ENCODE data around the gene ENTPD2.

ENTPD2 gene

GRCh38 chr9:137045294-137046087 is 8.4 kb downstream of the ENTPD2 start:
- H3K27ac Mint-ChIP-seq, result no peak overlapping the region
- no peaks in the 10 kb centered on the region for H3K36me3 Mint-ChIP-seq
- H3K4me3 Mint-ChIP-seq, result peak overlapping the region; percentile 70
- peaks cover 5% of the 10 kb centered on the region for H3K27me3 Mint-ChIP-seq
- H3K9me3 Mint-ChIP-seq (ENCODE audit: low read depth), result no peaks in the 10 kb centered on the region
- peaks cover 11% of the 10 kb centered on the region for H3K4me1 Mint-ChIP-seq (ENCODE audit: low read depth)

GRCh38 chr9:137044502-137045177 is 9.2 kb downstream of the ENTPD2 start:
- H3K4me3 Mint-ChIP-seq, result peak overlapping the region; percentile 70
- no peaks in the 10 kb centered on the region for H3K36me3 Mint-ChIP-seq
- peaks cover 11% of the 10 kb centered on the region for H3K4me1 Mint-ChIP-seq (ENCODE audit: low read depth)
- peaks cover 2% of the 10 kb centered on the region for H3K27me3 Mint-ChIP-seq
- H3K27ac Mint-ChIP-seq, result no peak overlapping the region
- no peaks in the 10 kb centered on the region for H3K9me3 Mint-ChIP-seq (ENCODE audit: low read depth)

- H3K9me3 Mint-ChIP-seq (ENCODE audit: low read depth), result no peaks in the 10 kb centered on the region
- H3K4me3 Mint-ChIP-seq, result no peak overlapping the region
- peaks cover 2% of the 10 kb centered on the region for H3K27me3 Mint-ChIP-seq
- peaks cover 11% of the 10 kb centered on the region for H3K4me1 Mint-ChIP-seq (ENCODE audit: low read depth)
- H3K36me3 Mint-ChIP-seq, result no peaks in the 10 kb centered on the region
- no peak overlapping the region for H3K27ac Mint-ChIP-seq
Observed at GRCh38 chr9:137044037-137044436, 9.8 kb downstream of the ENTPD2 start.

- Mint-ChIP-seq H3K9me3 (ENCODE audit: low read depth) (no peaks in the 10 kb centered on the region), H3K4me3 (no peak overlapping the region), H3K36me3 (no peaks in the 10 kb centered on the region), H3K27ac (no peak overlapping the region), H3K27me3 (peaks cover 2% of the 10 kb centered on the region), H3K4me1 (ENCODE audit: low read depth) (peaks cover 11% of the 10 kb centered on the region)
Observed at GRCh38 chr9:137042751-137043727, 10.8 kb downstream of the ENTPD2 start.

GRCh38 chr9:137041124-137041523 is 12.7 kb downstream of the ENTPD2 start:
- Mint-ChIP-seq H3K36me3 (no peaks in the 10 kb centered on the region), H3K27ac (no peak overlapping the region), H3K9me3 (ENCODE audit: low read depth) (no peaks in the 10 kb centered on the region), H3K27me3 (peaks cover 2% of the 10 kb centered on the region), H3K4me1 (ENCODE audit: low read depth) (peaks cover 8% of the 10 kb centered on the region), H3K4me3 (no peak overlapping the region)

GRCh38 chr9:137040568-137040967 is 13.3 kb downstream of the ENTPD2 start:
- H3K9me3 Mint-ChIP-seq (ENCODE audit: low read depth), result no peaks in the 10 kb centered on the region
- no peaks in the 10 kb centered on the region for H3K36me3 Mint-ChIP-seq
- H3K4me1 Mint-ChIP-seq (ENCODE audit: low read depth), result peaks cover 8% of the 10 kb centered on the region
- H3K4me3 Mint-ChIP-seq, result no peak overlapping the region
- H3K27me3 Mint-ChIP-seq, result peaks cover 2% of the 10 kb centered on the region
- H3K27ac Mint-ChIP-seq, result no peak overlapping the region

GRCh38 chr9:137039611-137040366 is 14.1 kb downstream of the ENTPD2 start:
- Mint-ChIP-seq H3K4me3 (no peak overlapping the region), H3K27me3 (peaks cover under 1% of the 10 kb centered on the region), H3K36me3 (no peaks in the 10 kb centered on the region), H3K27ac (no peak overlapping the region), H3K4me1 (ENCODE audit: low read depth) (peaks cover 6% of the 10 kb centered on the region), H3K9me3 (ENCODE audit: low read depth) (no peaks in the 10 kb centered on the region)

GRCh38 chr9:137038916-137039315 is 14.9 kb downstream of the ENTPD2 start:
- Mint-ChIP-seq H3K27me3 (no peaks in the 10 kb centered on the region), H3K9me3 (ENCODE audit: low read depth) (no peaks in the 10 kb centered on the region), H3K4me3 (no peak overlapping the region), H3K4me1 (ENCODE audit: low read depth) (peaks cover 6% of the 10 kb centered on the region), H3K36me3 (no peaks in the 10 kb centered on the region), H3K27ac (no peak overlapping the region)

- no peaks in the 10 kb centered on the region for H3K9me3 Mint-ChIP-seq (ENCODE audit: low read depth)
- H3K36me3 Mint-ChIP-seq, result no peaks in the 10 kb centered on the region
- H3K27me3 Mint-ChIP-seq, result no peaks in the 10 kb centered on the region
- no peak overlapping the region for H3K4me3 Mint-ChIP-seq
- no peak overlapping the region for H3K27ac Mint-ChIP-seq
- H3K4me1 Mint-ChIP-seq (ENCODE audit: low read depth), result peaks cover 15% of the 10 kb centered on the region
Observed at GRCh38 chr9:137037483-137037882, 16.4 kb downstream of the ENTPD2 start.

GRCh38 chr9:137037035-137037434 is 16.8 kb downstream of the ENTPD2 start:
- H3K36me3 Mint-ChIP-seq, result no peaks in the 10 kb centered on the region
- no peak overlapping the region for H3K27ac Mint-ChIP-seq
- no peak overlapping the region for H3K4me3 Mint-ChIP-seq
- peaks cover 19% of the 10 kb centered on the region for H3K4me1 Mint-ChIP-seq (ENCODE audit: low read depth)
- H3K9me3 Mint-ChIP-seq (ENCODE audit: low read depth), result no peaks in the 10 kb centered on the region
- no peaks in the 10 kb centered on the region for H3K27me3 Mint-ChIP-seq

- H3K36me3 Mint-ChIP-seq, result no peaks in the 10 kb centered on the region
- peaks cover 22% of the 10 kb centered on the region for H3K4me1 Mint-ChIP-seq (ENCODE audit: low read depth)
- no peak overlapping the region for H3K4me3 Mint-ChIP-seq
- H3K27me3 Mint-ChIP-seq, result no peaks in the 10 kb centered on the region
- no peaks in the 10 kb centered on the region for H3K9me3 Mint-ChIP-seq (ENCODE audit: low read depth)
- no peak overlapping the region for H3K27ac Mint-ChIP-seq
Observed at GRCh38 chr9:137035937-137036336, 17.9 kb downstream of the ENTPD2 start.

- H3K4me3 Mint-ChIP-seq, result no peak overlapping the region
- H3K27ac Mint-ChIP-seq, result no peak overlapping the region
- no peaks in the 10 kb centered on the region for H3K27me3 Mint-ChIP-seq
- no peaks in the 10 kb centered on the region for H3K9me3 Mint-ChIP-seq (ENCODE audit: low read depth)
- H3K36me3 Mint-ChIP-seq, result no peaks in the 10 kb centered on the region
- H3K4me1 Mint-ChIP-seq (ENCODE audit: low read depth), result peaks cover 27% of the 10 kb centered on the region
Observed at GRCh38 chr9:137035507-137035834, 18.4 kb downstream of the ENTPD2 start.

GRCh38 chr9:137034709-137035506 is 19.0 kb downstream of the ENTPD2 start:
- Mint-ChIP-seq H3K4me3 (peak overlapping the region; percentile 48), H3K4me1 (ENCODE audit: low read depth) (peaks cover 31% of the 10 kb centered on the region), H3K36me3 (no peaks in the 10 kb centered on the region), H3K9me3 (ENCODE audit: low read depth) (no peaks in the 10 kb centered on the region), H3K27ac (peak overlapping the region; percentile 46), H3K27me3 (no peaks in the 10 kb centered on the region)
